SK-N-MC (cell line): ENCODE measurements around the gene LAMTOR2.

ENCODE experiments used
- DNase-seq: peaks from one replicate; pipeline ENCODE4 v3.0.0-alpha.2; 2011; ENCODE audit warnings: low read depth, low spot score
- H3K27ac ChIP-seq: fragments of 200-600 bp; sonication (generic); 2 replicates; pipeline ENCODE4 v1.5.1; 2016; ENCODE audit warnings: mixed run types
- H3K36me3 ChIP-seq: fragments of 200-600 bp; sonication (generic); 2 replicates; pipeline ENCODE4 v1.6.1; 2017; ENCODE audit warnings: antibody characterized with exemption, low read length, mixed read lengths; ENCODE audit not compliant: insufficient read depth
- H3K4me3 ChIP-seq: fragments of 200-600 bp; sonication (generic); 2 replicates; pipeline ENCODE4 v1.5.1; 2016
- H3K9ac ChIP-seq: fragments of 200-600 bp; sonication (generic); 2 replicates; pipeline ENCODE4 v1.8.0; 2017; ENCODE audit warnings: mixed run types, mixed read lengths; ENCODE audit not compliant: insufficient read length
- H3K9me3 ChIP-seq: fragments of 200-600 bp; sonication (generic); 2 replicates; pipeline ENCODE4 v1.6.1; 2017; ENCODE audit warnings: low read depth, mild to moderate bottlenecking, antibody characterized with exemption, low read length, moderate library complexity, mixed read lengths
- EZH2 ChIP-seq: fragments of 200-600 bp; sonication (generic); IDR thresholded peaks from one replicate; pipeline ENCODE4 v1.6.1; 2017; ENCODE audit warnings: antibody characterized with exemption
- FOXP2 ChIP-seq: optimal IDR thresholded peaks from 2 replicates; pipeline ENCODE3; 2011; ENCODE audit warnings: mild to moderate bottlenecking, moderate library complexity; ENCODE audit not compliant: insufficient read depth; ENCODE audit errors: extremely low read length, control extremely low read depth
- POLR2AphosphoS5 ChIP-seq: IDR thresholded peaks from 2 replicates; pipeline ENCODE4 v1.6.1; 2012; ENCODE audit warnings: mild to moderate bottlenecking, low read depth, low read length, borderline replicate concordance

LAMTOR2 gene

GRCh38 chr1:156078728-156079127 is 24.1 kb downstream of the LAMTOR2 start:
- DNase-seq, result no peak
- Histone ChIP-seq H3K36me3 (peaks cover 46% of the 10 kb centered on the region), H3K9ac (no peak overlapping the region), H3K27ac (peak overlapping the region; percentile 83), H3K4me3 (peak overlapping the region; percentile 49), H3K9me3 (no peaks in the 10 kb centered on the region)
- TF ChIP-seq FOXP2 (no peak), EZH2 (no peak), POLR2AphosphoS5 (no peak)

- Histone ChIP-seq H3K4me3 (peak overlapping the region; percentile 82), H3K9me3 (no peaks in the 10 kb centered on the region), H3K9ac (no peak overlapping the region), H3K27ac (peak overlapping the region; percentile 21; the same call in 1 of the 2 replicates), H3K36me3 (peaks cover 42% of the 10 kb centered on the region)
- no peak for DNase-seq
- no peak for TF ChIP-seq FOXP2
- no peak for TF ChIP-seq EZH2
- no peak for TF ChIP-seq POLR2AphosphoS5
These were observed 25.2 kb downstream of the LAMTOR2 start for GRCh38 chr1:156079762-156080161.

- peak overlapping the region; percentile 82 for H3K4me3 ChIP-seq
- no peak for TF ChIP-seq EZH2
- TF ChIP-seq FOXP2, result no peak
- no peak for TF ChIP-seq POLR2AphosphoS5
- H3K9ac ChIP-seq, result peak overlapping the region; percentile 84
- peak overlapping the region; percentile 65 for H3K27ac ChIP-seq
- H3K9me3 ChIP-seq, result no peaks in the 10 kb centered on the region
- DNase-seq, result no peak
- peaks cover 36% of the 10 kb centered on the region for H3K36me3 ChIP-seq
These were observed 25.8 kb downstream of the LAMTOR2 start for GRCh38 chr1:156080241-156080862.

- no peaks in the 10 kb centered on the region for H3K9me3 ChIP-seq
- peak overlapping the region; percentile 65 for H3K27ac ChIP-seq
- H3K9ac ChIP-seq, result peak overlapping the region; percentile 84
- DNase-seq, result no peak
- TF ChIP-seq FOXP2 (no peak), EZH2 (no peak), POLR2AphosphoS5 (no peak)
- peak overlapping the region; percentile 82 for H3K4me3 ChIP-seq
- peaks cover 32% of the 10 kb centered on the region for H3K36me3 ChIP-seq
These were observed 26.2 kb downstream of the LAMTOR2 start for GRCh38 chr1:156080863-156081179.

- TF ChIP-seq EZH2 (no peak), POLR2AphosphoS5 (no peak; the same call in 1 of the 2 replicates), FOXP2 (no peak)
- H3K9me3 ChIP-seq, result no peaks in the 10 kb centered on the region
- H3K4me3 ChIP-seq, result peak overlapping the region; percentile 82
- peaks cover 26% of the 10 kb centered on the region for H3K36me3 ChIP-seq
- peak overlapping the region; percentile 79 for H3K27ac ChIP-seq
- DNase-seq, result no peak
- peak overlapping the region; percentile 84 for H3K9ac ChIP-seq
These were observed 26.8 kb downstream of the LAMTOR2 start for GRCh38 chr1:156081180-156081916.

GRCh38 chr1:156081917-156082308 is 27.3 kb downstream of the LAMTOR2 start:
- H3K4me3 ChIP-seq, result peak overlapping the region; percentile 82
- peaks cover 21% of the 10 kb centered on the region for H3K36me3 ChIP-seq
- TF ChIP-seq POLR2AphosphoS5 (no peak), FOXP2 (no peak), EZH2 (no peak)
- no peaks in the 10 kb centered on the region for H3K9me3 ChIP-seq
- peak overlapping the region; percentile 77 for H3K9ac ChIP-seq
- peak overlapping the region; percentile 79; the same call in 1 of the 2 replicates for H3K27ac ChIP-seq
- no peak for DNase-seq

- peak within 1 kb of the TSS; percentile 82 for H3K4me3 ChIP-seq
- peak within 1 kb of the TSS; percentile 79 for H3K27ac ChIP-seq
- DNase-seq, result no peak
- H3K9me3 ChIP-seq, result no peaks in the 10 kb centered on the region
- TF ChIP-seq EZH2 (no peak), FOXP2 (no peak), POLR2AphosphoS5 (peak; percentile 78)
- peaks cover 15% of the 10 kb centered on the region for H3K36me3 ChIP-seq
- H3K9ac ChIP-seq, result peak within 1 kb of the TSS; percentile 84
These were observed 27.9 kb downstream of the LAMTOR2 start, which contains the start of gene MEX3A for GRCh38 chr1:156082309-156083091. Gene MEX3A (minus strand): TSS chr1:156082465. CDS start chr1:156081998, 467 bp downstream.
